Lung microvascular endothelial cell (primary cell): ENCODE measurements around the gene ATRN. TPM values are rescaled to one million over a fixed set of nuclear protein-coding genes. Genes with fewer than 3 reads are reported as not detected.
"Not testable (repeated sequence)": the region's sequence is repeated elsewhere in the genome, so short reads cannot be mapped to it uniquely, and the experiment has no call there.

Experiments
- DNase-seq, 2 donors: peaks; one replicate each; pipeline versions ENCODE4 v3.0.0 to v3.0.0-alpha.2; 2010; ENCODE audit warnings: low read depth in 2 of 2
- total RNA-seq: library from RNA; depleted of rRNA; stranded (reverse); fragments of >200 nt; gene quantifications from 2 replicates; pipeline ENCODE4 v1.2.1, GENCODE V29; 2014

The ATRN gene
- total RNA-seq, 1 donor from 2014 or later, result 25.2 TPM

DNA sequence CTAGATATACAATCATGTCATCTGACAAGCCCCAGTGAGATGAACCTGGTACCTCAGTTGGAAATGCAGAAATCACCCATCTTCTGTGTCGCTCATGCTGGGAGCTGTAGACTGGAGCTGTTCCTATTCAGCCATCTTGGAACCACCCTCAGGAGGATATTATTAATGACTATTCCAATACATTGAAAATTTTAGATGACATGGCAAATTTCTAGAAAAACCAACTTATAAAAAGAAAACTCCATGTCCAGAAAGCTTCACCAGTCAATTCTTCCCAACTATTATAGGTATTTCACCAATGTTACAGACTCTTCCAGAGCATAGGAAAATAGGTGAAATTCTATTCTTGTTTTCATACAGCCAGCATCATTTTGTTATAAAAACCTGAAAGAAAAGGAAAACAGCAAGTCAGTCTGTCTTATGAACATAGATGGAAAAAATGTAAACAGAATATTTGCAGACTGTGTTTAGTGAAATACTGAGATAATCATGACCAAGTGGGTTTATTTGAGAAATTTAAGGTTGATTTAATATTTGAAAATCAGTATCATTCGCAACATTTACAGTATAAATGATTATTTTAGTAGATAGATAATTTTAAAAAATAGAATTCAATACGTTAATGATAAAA lies 43.3 kb downstream of the ATRN start:
- DNase-seq, result no peak

DNA sequence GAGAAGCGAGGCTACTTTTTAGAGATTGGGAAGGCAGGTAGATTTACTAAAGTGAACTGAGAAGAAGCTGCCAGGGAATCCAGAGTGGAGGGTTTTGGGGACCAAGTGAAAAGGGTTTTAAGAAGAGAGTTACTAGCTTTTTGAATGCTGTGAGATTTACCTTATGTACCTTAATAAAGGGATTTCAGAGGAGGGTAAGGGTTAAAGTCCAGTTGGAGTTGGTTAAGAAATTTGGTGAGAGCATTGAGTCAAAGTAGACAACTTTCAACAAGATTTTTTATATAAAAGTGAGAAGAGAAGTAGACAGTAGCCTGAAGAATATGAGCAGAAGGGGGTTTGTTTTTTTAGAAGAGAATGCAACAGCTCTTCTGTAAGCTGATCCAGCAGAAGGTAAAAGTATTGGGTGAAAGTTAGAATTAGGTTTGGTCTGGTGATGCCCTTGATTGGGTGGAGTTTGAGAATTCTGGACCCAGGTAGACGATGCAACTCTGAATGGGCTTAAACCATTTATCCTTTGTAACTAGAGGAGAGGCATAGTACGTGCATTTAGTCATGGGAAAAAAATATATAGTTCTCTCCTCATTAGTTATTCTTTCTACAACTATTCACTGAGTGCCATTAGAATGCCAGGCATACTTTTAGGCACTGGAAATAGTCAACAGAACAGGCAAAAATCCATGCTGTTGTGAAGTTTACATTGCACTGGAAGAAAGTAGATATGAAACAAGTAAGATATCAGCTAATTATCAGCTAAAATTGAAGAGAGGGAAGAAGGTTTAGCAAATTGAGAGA lies 44.8 kb downstream of the ATRN start:
- DNase-seq, result no peak

DNA sequence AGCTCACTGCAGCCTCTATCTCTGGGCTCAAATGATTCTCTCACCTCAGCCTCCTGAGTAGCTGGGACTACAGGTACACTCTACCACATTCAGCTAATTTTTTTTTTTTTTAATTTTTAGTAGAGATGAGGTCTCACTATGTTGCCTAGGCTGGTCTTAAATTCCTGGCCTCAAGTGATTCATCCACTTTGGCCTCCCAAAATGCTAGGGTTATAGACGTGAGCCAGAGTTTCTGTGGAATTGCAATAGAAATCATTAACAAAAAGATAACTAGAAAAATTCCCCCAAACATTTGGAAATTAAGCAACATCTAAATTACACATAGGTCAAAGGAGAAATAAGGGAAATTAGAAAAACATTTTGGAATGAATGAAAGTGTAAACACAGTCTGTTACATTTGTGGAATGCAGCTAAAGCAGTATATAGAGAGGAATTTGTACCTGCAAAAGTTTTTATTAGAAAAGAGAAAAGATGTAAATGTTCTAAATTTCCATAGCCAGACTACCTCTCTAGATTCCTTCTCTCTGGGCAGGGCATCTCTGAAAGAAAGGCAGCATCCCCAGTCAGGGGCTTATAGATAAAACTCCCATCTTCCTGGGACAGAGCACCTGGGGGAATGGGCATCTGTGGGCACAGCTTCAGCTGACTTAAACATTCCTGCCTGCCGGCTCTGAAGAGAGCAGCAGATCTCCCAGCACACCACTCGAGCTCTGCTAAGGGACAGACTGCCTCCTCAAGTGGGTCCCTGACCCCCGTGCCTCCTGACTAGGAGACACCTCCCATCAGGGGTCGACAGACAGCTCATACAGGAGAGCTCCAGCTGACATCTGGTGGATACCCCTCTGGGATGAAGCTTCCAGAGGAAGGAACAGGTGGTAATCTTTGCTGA lies 51.3 kb downstream of the ATRN start:
- no peak for DNase-seq

DNA sequence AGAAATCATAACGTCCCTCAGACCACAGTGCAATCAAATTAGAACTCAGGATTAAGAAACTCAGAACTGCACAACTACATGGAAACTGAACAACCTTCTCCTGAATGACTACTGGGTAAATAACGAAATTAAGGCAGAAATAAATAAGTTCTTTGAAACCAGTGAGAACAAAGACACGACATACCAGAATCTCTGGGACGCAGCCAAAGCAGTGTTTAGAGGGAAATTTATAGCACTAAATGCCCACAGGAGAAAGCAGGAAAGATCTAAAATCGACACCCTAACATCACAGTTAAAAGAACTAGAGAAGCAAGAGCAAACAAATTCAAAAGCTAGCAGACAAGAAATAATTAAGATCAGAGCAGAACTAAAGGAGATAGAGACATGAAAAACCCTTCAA lies 53.9 kb downstream of the ATRN start:
- DNase-seq, result not testable (repeated sequence)

DNA sequence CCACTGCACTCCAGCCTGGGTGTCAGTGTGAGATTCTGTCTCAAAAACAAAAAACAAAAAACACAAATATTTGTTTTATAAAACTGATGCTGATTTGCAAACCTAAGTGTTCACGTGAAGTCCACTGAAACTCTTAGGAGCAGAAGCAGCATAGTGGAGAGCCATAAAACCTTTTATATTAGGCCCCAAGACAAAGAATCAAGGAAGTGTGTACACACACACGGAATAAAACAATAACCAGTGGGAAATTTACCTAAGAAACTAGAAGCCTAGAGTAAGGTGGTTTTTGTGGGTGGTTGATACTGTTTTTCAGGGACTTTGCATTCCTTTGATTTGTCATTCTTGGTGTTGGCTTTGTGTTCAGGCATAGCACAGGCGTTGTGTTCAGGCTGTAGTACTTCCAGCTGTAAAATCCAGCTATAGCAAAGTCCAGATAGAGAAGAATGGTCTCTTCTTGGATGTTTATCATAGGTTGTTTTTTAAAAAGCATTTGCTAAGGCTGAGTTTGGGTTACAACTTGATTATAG lies 61.3 kb downstream of the ATRN start:
- DNase-seq, result no peak

DNA sequence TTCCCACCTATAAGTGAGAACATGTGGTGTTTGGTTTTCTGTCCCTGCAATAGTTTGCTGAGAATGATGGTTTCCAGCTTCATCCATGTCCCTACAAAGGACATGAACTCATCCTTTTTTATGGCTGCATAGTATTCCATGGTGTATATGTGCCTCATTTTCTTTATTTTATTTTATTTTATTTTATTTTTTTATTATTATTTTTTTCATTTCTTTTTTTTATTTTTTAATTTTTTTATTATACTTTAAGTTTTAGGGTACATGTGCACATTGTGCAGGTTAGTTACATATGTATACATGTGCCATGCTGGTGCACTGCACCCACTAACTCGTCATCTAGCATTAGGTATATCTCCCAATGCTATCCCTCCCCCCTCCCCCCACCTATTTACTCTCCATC lies 66.9 kb downstream of the ATRN start:
- DNase-seq, result not testable (repeated sequence)

DNA sequence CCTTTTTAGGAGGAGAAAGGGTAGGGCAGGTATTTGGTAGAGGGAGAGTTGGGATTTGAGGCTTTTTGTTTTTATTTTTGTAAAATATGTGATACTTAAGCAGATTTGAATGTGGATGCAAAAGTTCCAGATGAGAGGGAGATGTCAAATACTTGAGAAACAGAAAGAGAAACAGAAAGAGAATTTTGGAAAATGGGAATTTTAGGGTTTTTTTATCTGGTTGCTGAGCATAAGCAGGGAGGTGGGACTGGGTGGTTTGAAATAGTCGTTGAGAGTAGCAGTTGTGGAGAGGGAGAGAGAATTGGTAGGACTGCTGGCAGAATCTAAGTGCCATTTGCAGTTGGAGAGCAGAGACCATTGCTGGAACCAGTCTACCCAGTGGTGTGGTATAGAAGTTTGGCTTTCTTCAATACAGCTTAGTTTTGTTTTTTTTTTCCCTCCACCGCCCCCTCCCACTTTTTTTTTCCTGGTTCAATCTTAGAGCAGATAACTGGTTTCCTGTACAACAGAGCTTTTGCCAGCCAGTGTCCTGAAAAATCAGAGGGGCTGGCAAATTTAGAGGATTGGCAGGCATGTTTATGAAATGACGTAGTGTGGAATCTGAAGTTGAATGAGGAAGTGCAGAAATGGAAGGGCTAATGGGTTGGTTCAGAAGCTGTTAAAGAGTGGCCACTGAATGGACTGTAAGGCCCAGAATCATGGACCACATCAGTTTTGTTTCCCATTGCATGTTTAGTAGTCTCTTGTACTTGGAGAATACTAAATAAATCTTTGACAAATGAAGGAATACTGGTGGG lies 68.7 kb downstream of the ATRN start:
- peak; percentile 10 to 42 for DNase-seq

DNA sequence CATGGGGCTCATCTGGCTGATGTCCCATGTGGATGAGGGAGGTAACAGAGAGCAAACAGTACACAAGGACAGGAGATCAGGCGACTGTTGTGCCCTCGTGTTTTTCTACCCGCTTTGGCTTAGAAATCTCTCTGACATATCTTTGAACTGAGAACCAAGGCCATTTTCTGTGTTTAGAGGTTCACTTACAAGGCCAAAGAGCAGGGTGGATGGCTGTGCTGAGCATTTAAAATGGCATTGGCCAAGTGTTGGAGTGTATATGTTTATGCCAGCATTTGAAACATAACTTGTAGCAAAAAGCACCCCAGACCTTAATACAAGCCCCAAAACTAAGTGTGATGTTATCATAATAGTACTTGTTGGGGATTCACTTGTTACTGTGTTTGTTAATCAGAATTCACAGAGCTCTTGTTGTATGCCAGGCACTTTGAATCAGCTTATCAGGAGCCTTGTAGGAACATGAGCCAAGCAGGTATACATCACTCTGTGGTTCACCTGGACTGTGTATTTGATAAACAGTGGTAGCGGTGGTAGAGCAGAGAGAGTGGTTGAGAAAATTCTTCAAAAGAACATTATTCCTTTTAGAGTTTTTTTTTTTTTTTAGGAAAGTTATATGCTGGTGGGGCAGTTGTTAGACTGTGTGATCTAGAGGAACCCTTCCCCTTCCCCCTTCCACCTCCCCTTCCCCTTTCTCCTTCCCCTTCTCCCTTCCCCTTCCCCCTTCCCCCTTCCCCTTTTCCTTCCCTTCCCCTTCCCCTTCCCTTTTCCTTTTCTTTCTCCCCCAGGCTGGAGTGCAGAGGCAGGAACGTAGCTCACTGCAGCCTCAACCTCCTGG lies 71.3 kb downstream of the ATRN start:
- DNase-seq, result no peak

DNA sequence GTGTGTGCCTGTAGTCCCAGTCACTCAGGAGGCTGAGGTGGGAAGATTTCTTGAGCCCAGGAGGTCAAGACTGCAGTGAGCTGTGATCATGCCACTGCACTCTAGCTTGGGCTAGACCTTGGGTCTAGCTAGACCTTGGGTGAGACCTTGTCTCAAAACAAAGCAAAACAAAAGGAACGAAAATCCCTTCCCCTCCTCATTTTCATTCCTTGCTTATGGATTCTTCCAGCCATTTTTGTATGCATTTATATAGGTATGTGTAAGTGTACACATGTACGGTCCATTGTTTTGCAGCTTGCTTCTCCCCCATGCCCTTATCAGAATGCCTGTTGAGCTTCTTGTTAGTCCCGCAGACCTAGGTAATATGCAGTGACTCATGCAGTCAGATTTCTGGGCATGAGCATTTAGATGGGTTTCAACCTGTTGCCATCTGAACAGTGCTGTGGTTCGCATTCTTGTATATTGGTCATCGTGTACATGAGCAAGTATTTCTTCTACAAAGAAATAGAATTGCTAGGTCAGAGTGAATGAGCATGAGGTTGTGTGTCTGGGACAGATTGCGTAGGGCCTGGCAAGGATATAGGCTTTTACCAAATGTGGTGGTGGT lies 73.2 kb downstream of the ATRN start:
- no peak for DNase-seq

DNA sequence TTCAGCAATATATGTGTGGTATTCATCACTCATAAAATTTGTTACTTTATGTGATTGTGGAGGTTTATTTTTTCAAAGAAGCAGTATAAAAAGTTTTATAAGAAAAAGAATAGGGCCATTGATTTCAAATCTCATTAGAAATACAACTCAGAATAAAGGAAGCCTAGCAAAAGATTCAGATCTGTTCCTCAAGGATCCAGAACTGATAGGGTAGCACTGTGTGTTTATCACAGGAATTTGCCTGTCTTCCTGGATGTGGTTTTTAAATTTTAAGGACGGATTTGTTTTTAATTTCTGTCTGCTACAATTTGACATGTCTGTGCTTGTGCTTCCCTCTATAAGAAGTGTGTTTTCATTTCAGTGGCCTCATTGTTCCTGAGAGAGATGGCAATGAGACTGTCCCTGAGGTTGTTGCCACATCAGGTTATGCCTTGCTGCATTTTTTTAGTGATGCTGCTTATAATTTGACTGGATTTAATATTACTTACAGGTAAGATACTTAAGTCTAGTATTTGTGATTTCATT lies 74.6 kb downstream of the ATRN start:
- no peak for DNase-seq

DNA sequence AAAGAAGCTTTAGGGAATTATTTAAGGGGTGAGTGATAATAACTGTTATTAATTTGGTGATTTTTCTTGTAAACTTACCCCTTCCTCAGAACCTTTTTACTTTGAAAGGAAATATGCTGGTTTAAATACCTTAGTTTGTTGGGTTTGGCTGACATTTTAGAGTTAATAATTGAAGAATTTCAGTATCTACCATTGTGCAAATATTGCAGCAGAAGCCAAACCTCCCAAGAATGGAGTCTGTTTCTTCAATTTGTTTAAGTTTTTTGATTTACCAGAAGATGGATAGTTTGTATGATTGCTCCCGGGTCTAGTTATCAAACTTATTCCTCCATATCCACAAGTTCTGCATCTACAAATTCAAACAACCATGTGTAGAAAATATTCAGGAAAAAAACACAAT lies 77.1 kb downstream of the ATRN start:
- no peak for DNase-seq

DNA sequence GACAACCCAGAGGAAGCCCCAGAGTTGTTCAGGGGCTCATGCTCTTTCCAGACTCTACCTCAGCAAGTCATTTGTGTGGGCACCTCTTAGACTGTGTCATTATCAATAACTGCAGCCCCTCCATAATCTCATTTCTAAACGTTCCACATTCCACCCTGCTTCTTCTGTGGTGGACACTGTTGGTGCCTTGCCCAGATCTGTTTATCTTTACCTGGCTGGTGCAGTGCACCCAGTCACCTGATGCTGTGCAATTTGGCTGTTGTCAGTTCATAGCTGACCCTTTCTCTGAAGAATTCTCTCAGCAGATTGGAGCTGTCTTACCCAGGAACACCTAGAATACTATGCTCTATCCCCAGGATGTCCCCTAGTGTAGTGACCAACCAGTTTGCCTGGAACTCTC lies 80.0 kb downstream of the ATRN start:
- no peak for DNase-seq

DNA sequence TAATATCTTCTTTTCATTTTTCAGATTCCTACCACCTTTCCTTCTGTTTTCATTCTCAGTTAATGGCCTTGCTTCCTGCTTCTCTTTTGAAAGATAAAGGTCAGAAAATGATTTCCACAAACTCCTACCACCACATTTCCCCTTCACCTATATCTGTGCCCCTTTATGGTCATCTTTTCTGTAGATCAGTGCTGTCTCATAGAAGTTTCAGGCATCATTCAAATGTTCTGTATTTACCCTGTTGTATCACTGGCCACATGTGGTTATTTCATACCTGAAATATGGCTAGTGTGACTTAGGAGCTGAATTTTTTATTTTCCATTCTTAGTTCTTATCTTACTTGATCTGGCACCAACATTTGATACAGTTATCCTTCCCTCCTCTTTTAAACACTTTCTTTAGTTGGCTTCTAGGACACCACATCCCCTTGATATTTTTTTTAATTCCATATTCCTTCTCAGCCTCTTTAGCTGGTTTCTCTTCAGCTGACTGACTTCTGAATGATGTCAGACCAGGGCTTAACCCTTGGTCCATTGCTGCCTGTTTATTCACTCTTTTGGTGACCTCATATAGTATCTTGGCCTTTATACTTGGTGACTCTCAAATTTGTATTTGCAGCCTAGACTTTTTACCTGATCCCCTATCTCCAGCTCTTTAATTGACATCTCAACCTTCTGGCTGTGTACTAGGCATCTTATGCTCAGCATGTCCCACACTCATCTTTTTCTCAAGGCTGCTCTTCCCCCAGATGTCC lies 81.0 kb downstream of the ATRN start:
- no peak for DNase-seq

DNA sequence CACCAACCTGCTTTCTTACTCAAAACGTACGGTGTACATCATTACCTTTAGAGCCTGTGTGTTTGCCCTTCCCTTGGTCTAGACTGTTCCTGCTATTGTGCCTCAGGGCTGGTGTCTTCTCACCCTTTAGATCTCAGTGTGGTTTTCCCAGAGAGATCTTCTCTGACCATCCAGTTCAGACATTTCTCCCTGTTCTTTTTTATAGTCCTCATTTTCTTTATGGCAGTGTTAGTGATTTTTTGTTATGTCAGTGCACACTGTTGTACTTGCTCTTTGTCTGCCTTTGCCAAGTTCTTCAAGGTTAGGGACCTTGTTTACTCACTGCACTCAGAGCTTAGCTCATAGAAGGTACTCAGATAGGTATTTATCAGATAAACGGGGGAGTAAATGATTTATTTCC lies 82.8 kb downstream of the ATRN start:
- no peak for DNase-seq

DNA sequence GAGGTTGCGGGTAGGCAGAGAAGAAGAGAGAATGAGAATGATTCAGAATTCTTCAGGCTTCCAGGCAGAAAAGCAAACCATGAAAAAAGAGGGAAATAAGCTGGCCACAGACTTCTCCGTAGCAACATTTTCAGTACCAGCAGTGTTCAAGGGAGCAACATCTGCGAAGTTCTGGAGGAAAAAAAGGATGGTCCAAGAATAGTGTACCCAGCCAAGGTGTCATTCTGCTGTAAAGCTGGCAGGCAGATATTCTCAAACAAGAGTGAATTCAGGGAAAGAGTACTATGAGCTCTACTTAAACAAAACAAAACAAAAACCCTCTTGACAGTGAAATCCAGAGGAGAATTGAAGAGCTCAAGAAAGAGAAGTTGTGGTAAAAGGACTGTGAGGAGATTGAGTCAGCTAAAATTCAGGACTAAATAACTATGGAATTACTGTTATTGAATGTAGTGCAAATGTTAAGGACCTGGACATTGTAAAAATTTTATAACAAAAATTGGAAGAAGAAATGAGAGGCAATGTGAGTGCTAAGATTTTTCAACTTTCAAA lies 86.5 kb downstream of the ATRN start:
- no peak for DNase-seq

DNA sequence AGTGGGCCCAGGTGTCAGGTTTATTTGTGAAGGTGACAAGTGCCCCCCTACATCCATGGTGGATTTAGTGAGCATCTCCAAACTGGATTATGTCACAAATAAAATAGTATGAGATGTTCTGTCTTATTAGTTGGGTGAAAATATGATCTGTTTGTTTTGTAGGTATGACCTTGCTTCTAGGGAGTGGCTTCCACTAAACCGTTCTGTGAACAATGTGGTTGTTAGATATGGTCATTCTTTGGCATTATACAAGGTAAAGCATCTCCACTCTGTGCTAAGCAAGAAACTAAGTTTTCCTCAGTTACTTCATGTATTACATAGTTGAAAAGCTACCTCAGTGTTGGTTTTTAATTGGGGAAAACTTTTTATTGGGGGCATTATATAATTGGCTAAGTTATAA lies 88.4 kb downstream of the ATRN start:
- no peak for DNase-seq

DNA sequence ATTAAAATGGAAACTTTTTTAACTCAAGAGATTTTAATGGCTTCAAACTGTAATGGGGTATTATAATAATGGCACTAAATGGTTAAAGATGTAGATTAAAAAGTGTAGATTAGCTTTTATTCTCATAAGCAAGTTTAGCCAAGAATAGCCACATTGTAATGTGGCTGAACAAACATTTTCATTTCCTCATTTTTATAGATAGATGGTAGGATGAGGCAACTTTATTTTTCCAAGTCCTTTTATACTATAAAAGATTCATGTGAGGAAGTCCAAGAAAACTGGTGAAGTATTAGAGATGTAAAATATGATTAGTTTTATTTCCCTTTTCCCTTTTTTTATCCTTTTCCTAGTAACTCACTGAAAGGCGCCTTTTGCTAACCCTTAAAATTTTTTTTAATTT lies 88.8 kb downstream of the ATRN start:
- no peak for DNase-seq

DNA sequence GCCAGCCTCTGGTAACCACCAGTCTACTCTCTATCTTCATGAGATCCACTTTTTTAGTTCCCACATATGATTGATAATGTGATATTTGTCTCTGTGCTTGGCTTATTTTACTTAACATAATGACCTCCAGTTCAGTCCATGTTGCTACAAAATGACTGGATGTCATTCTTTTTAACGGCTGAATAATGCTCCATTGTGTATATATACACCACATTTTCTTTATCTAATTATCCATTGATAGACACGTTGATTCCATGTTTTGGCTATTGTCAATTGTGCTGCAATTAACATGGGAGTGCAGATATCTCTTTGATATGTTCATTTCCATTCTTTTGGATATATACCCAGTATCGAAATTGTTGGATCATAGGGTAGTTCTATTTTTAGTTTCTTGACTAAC lies 89.3 kb downstream of the ATRN start:
- no peak for DNase-seq

DNA sequence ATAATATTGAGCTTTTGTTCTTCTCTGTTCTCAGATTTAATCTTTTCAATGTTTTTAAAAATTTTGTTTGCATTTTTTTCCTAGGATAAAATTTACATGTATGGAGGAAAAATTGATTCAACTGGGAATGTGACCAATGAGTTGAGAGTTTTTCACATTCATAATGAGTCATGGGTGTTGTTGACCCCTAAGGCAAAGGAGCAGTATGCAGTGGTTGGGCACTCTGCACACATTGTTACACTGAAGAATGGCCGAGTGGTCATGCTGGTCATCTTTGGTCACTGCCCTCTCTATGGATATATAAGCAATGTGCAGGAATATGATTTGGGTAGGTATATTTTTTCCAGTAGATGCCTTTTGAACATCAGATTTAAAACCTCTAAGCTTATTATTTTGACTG lies 89.8 kb downstream of the ATRN start:
- no peak for DNase-seq
